Activated CD8-positive, alpha-beta T cell treated with anti-CD3 and anti-CD28 coated beads for 36 hours (primary cell): ENCODE results near the gene AANAT. TPM values are rescaled to one million over a fixed set of nuclear protein-coding genes. Genes with fewer than 3 reads are reported as not detected.

Experiments
- ATAC-seq: fragments of 200-7000 bp; cut with Tn5 transposase; one replicate; pipeline ENCODE4 v1.10.0; 2021; ENCODE audit warnings: mild to moderate bottlenecking, moderate library complexity
- CTCF ChIA-PET: fragments of 350-600 bp; sonication (Branson Sonifier 250); formaldehyde crosslinking; loops from one replicate; lab custom pipeline; 2021; ENCODE audit warnings: antibody characterized with exemption; lab: Charles Lee
- POLR2A ChIA-PET: fragments of 350-600 bp; sonication (Branson Sonifier 250); formaldehyde crosslinking; loops from one replicate; lab custom pipeline; 2021; ENCODE audit warnings: antibody characterized with exemption; lab: Charles Lee
- DNase-seq: peaks from one replicate; pipeline ENCODE4 v3.0.0-alpha.2; 2020
- H3K27ac Mint-ChIP-seq: one replicate; pipeline ENCODE4 v1.8.0; 2021; ENCODE audit warnings: mild to moderate bottlenecking, mixed read lengths
- H3K27me3 Mint-ChIP-seq: one replicate; pipeline ENCODE4 v1.8.0; 2021; ENCODE audit warnings: mixed read lengths
- H3K36me3 Mint-ChIP-seq: one replicate; pipeline ENCODE4 v1.8.0; 2021; ENCODE audit warnings: low read depth, mixed read lengths
- H3K4me1 Mint-ChIP-seq: one replicate; pipeline ENCODE4 v1.8.0; 2021; ENCODE audit warnings: low read depth, mixed read lengths
- H3K4me3 Mint-ChIP-seq: one replicate; pipeline ENCODE4 v1.8.0; 2021; ENCODE audit warnings: mild to moderate bottlenecking, moderate library complexity, mixed read lengths
- H3K9me3 Mint-ChIP-seq: one replicate; pipeline ENCODE4 v1.8.0; 2021; ENCODE audit warnings: mixed read lengths
- CTCF ChIP-seq: fragments of 200-600 bp; IDR thresholded peaks from one replicate; pipeline ENCODE4 v1.8.0; 2022; ENCODE audit warnings: antibody characterized with exemption, mild to moderate bottlenecking
- intact Hi-C: fragments of 100-400 bp; cut with micrococcal nuclease; formaldehyde crosslinking; loops from one replicate; pipeline ENCODE4 v1.10.0; 2022
- total RNA-seq, 2 experiments: library from RNA; stranded (reverse); gene quantifications; one replicate each; pipeline ENCODE4 v1.2.3, GENCODE V29; 2021

AANAT gene
- total RNA-seq, 2 experiments from 2014 or later, result 0.34 TPM; not detected in 1

GRCh38 chr17:76446449-76447231 is 20.8 kb upstream of the AANAT start:
- CTCF ChIA-PET, result interaction anchor here (0.8 to 1.9 kb wide), 3 partner anchors 38 to 52 kb away, joined by 3 to 8 read pairs (median 3); no protein-coding TSS in a partner anchor
- POLR2A ChIA-PET, result interaction anchor here (1.1 kb wide), 1 partner anchor 30 kb away, joined by 3 read pairs; no protein-coding TSS in a partner anchor
- no peak for TF ChIP-seq CTCF
- Mint-ChIP-seq H3K27me3 (no peaks in the 10 kb centered on the region), H3K9me3 (no peaks in the 10 kb centered on the region), H3K4me1 (peaks cover 83% of the 10 kb centered on the region), H3K4me3 (no peak overlapping the region), H3K27ac (peak overlapping the region; percentile 2), H3K36me3 (peaks cover 4% of the 10 kb centered on the region)
- intact Hi-C loops, result no loop called here
- DNase-seq (peak; percentile 30), ATAC-seq (peak; percentile 64)

- peak; percentile 76 for ATAC-seq
- intact Hi-C loops, result no loop called here
- no peak overlapping the region for H3K27ac Mint-ChIP-seq
- H3K4me1 Mint-ChIP-seq, result peaks cover 80% of the 10 kb centered on the region
- ChIA-PET POLR2A (no interaction called here), CTCF (interaction anchor here (1.1 to 3.4 kb wide), 5 partner anchors 10 to 75 kb away, joined by 3 to 10 read pairs (median 8); partner anchors contain the start of gene SPHK1)
- peak; percentile 37 for DNase-seq
- no peak for TF ChIP-seq CTCF
- H3K36me3 Mint-ChIP-seq, result peaks cover 7% of the 10 kb centered on the region
- no peaks in the 10 kb centered on the region for H3K9me3 Mint-ChIP-seq
- no peak overlapping the region for H3K4me3 Mint-ChIP-seq
- H3K27me3 Mint-ChIP-seq, result no peaks in the 10 kb centered on the region
Observed at GRCh38 chr17:76447931-76448652, 19.3 kb upstream of the AANAT start.

- Mint-ChIP-seq H3K27ac (no peak overlapping the region), H3K9me3 (no peaks in the 10 kb centered on the region), H3K27me3 (no peaks in the 10 kb centered on the region), H3K4me3 (no peak overlapping the region), H3K4me1 (peaks cover 75% of the 10 kb centered on the region), H3K36me3 (peaks cover 7% of the 10 kb centered on the region)
- TF ChIP-seq CTCF, result no peak
- ATAC-seq (no peak), DNase-seq (no peak)
- CTCF ChIA-PET, result interaction anchor here (0.9 to 3.4 kb wide), 9 partner anchors 9 to 170 kb away, joined by 3 to 10 read pairs (median 6); partner anchors contain the start of genes AANAT and SPHK1
- POLR2A ChIA-PET, result no interaction called here
- intact Hi-C loops, result no loop called here
Observed at GRCh38 chr17:76449126-76449525, 18.3 kb upstream of the AANAT start.

- no peak for ATAC-seq
- Mint-ChIP-seq H3K9me3 (no peaks in the 10 kb centered on the region), H3K27ac (no peak overlapping the region), H3K4me1 (peaks cover 51% of the 10 kb centered on the region), H3K27me3 (no peaks in the 10 kb centered on the region), H3K4me3 (peak overlapping the region; percentile 90), H3K36me3 (peaks cover 7% of the 10 kb centered on the region)
- DNase-seq, result no peak
- no peak for TF ChIP-seq CTCF
- intact Hi-C loops, result no loop called here
- CTCF ChIA-PET, result interaction anchor here (0.9 to 3.0 kb wide), 6 partner anchors 16 to 98 kb away, joined by 3 to 13 read pairs (median 4); partner anchors contain the start of genes AANAT and PRPSAP1
- POLR2A ChIA-PET, result interaction anchor here (1.2 to 1.9 kb wide), 3 partner anchors 37 to 45 kb away, joined by 3 to 7 read pairs (median 3); no protein-coding TSS in a partner anchor
Observed at GRCh38 chr17:76451506-76451905, 15.9 kb upstream of the AANAT start.
